Breast epithelium (tissue), 3 donors: ENCODE data around the gene YIPF7.

ENCODE experiments used
- CTCF ChIP-seq, 3 donors: fragments of 450-650 bp; IDR thresholded peaks; one replicate each; pipeline ENCODE4 v1.5.1; 2016 to 2017; ENCODE audit warnings: antibody characterized with exemption in 3 of 3, mild to moderate bottlenecking in 3 of 3, moderate library complexity in 3 of 3
- POLR2A ChIP-seq: fragments of 450-650 bp; IDR thresholded peaks from one replicate; pipeline ENCODE4 v1.6.1; 2016; ENCODE audit warnings: antibody characterized with exemption, mild to moderate bottlenecking, moderate library complexity
- POLR2AphosphoS5 ChIP-seq, 3 donors: sonication (generic); formaldehyde crosslinking; IDR thresholded peaks; one replicate each; pipeline ENCODE4 v1.6.1; 2017; ENCODE audit warnings: antibody characterized with exemption in 3 of 3

- TF ChIP-seq CTCF (IDR thresholded peaks at IDR 0.05) (no peak), POLR2A (no peak), POLR2AphosphoS5 (IDR thresholded peaks at IDR 0.05) (no peak)
Measured at GRCh38 chr4:44583393-44583792, 68.0 kb downstream of the YIPF7 start.
